GM21619 (cell line): ENCODE measurements around the gene RBPMS2.

Experiments used
- ATAC-seq: cut with Tn5 transposase; IDR thresholded peaks from one replicate; pipeline ENCODE4 v1.9.1; 2021; ENCODE audit not compliant: unreplicated experiment

The RBPMS2 gene

GRCh38 chr15:64695561-64695992, 79.8 kb downstream of the RBPMS2 start:
- no peak for ATAC-seq

GRCh38 chr15:64694816-64695215, 80.6 kb downstream of the RBPMS2 start:
- no peak for ATAC-seq

GRCh38 chr15:64693134-64693533, 82.3 kb downstream of the RBPMS2 start:
- no peak for ATAC-seq

- ATAC-seq, result no peak
These were observed 83.4 kb downstream of the RBPMS2 start for GRCh38 chr15:64691896-64692565.

- ATAC-seq, result no peak
These were observed 84.7 kb downstream of the RBPMS2 start for GRCh38 chr15:64690578-64691296.

GRCh38 chr15:64690008-64690407, 85.4 kb downstream of the RBPMS2 start:
- ATAC-seq, result no peak
